Tibial nerve (tissue), 4 donors: ENCODE data around the gene NELL1.

Experiments used
- CTCF ChIP-seq, 5 experiments: fragments of 200-600 bp in 3 of 5; fragments of 450-650 bp in 2 of 5; sonication (generic) in 3 of 5; IDR thresholded peaks; one replicate each; pipeline ENCODE4 v1.5.1; 2016 to 2019; ENCODE audit warnings: antibody characterized with exemption in 5 of 5, mild to moderate bottlenecking in 3 of 5, moderate library complexity in 2 of 5
- EP300 ChIP-seq, 2 donors: sonication (generic); formaldehyde crosslinking; IDR thresholded peaks; one replicate each; pipeline ENCODE4 v1.6.1; 2017; ENCODE audit warnings: antibody characterized with exemption in 2 of 2, mild to moderate bottlenecking in 1 of 2
- POLR2A ChIP-seq, 2 donors: fragments of 450-650 bp; IDR thresholded peaks; one replicate each; pipeline ENCODE4 v1.6.1; 2017; ENCODE audit warnings: antibody characterized with exemption in 2 of 2, mild to moderate bottlenecking in 2 of 2, moderate library complexity in 2 of 2

- no peak for TF ChIP-seq CTCF (IDR thresholded peaks at IDR 0.05)
- no peak for TF ChIP-seq EP300 (IDR thresholded peaks at IDR 0.05)
- no peak for TF ChIP-seq POLR2A (IDR thresholded peaks at IDR 0.05)
Measured at GRCh38 chr11:20839231-20839630, 169.8 kb downstream of the NELL1 start.
